WTC11 (cell line): ENCODE data around the gene AGA.

ENCODE experiments used
- CREB1 ChIP-seq: sonication (generic); formaldehyde crosslinking; IDR thresholded peaks from 2 replicates; pipeline ENCODE4 v1.8.0; 2023; ENCODE audit warnings: mild to moderate bottlenecking, missing genetic modification reagents
- FOXJ3 ChIP-seq: sonication (generic); formaldehyde crosslinking; IDR thresholded peaks from 2 replicates; pipeline ENCODE4 v1.9.0; 2021; ENCODE audit warnings: missing genetic modification reagents, mild to moderate bottlenecking, borderline replicate concordance
- RELA ChIP-seq: sonication (generic); formaldehyde crosslinking; IDR thresholded peaks from 2 replicates; pipeline ENCODE4 v1.8.1; 2022; ENCODE audit warnings: missing genetic modification reagents, mild to moderate bottlenecking, borderline replicate concordance
- ZNF138 ChIP-seq: sonication (generic); formaldehyde crosslinking; conservative IDR thresholded peaks from 2 replicates; pipeline ENCODE4 v1.8.1; 2022; ENCODE audit warnings: mild to moderate bottlenecking, moderate library complexity, missing genetic modification reagents
- TF ChIP-seq, protein P1 (sequence below): sonication (generic); formaldehyde crosslinking; IDR thresholded peaks from 2 replicates; pipeline ENCODE4 v1.8.1; 2022; ENCODE audit warnings: mild to moderate bottlenecking, missing genetic modification reagents, moderate library complexity, borderline replicate concordance
- TF ChIP-seq, protein P2 (sequence below): sonication (generic); formaldehyde crosslinking; IDR thresholded peaks from 2 replicates; pipeline ENCODE4 v1.8.0; 2022; ENCODE audit warnings: mild to moderate bottlenecking, missing genetic modification reagents
- TF ChIP-seq, protein P3 (sequence below): sonication (generic); formaldehyde crosslinking; IDR thresholded peaks from 2 replicates; pipeline ENCODE4 v1.8.1; 2023; ENCODE audit warnings: mild to moderate bottlenecking, missing genetic modification reagents, moderate library complexity
- TF ChIP-seq, protein P4 (sequence below): fragments of 200-600 bp; IDR thresholded peaks from 2 replicates; pipeline ENCODE4 v1.8.0; 2022; ENCODE audit warnings: antibody characterized with exemption
- TF ChIP-seq, protein P5 (sequence below): sonication (generic); formaldehyde crosslinking; IDR thresholded peaks from 2 replicates; pipeline ENCODE4 v1.8.1; 2022; ENCODE audit warnings: low read depth, mild to moderate bottlenecking, moderate library complexity, missing genetic modification reagents, borderline replicate concordance
- TF ChIP-seq, protein P6 (sequence below): sonication (generic); formaldehyde crosslinking; IDR thresholded peaks from 2 replicates; pipeline ENCODE4 v1.8.1; 2023; ENCODE audit warnings: mild to moderate bottlenecking, moderate library complexity, missing genetic modification reagents

DNA sequence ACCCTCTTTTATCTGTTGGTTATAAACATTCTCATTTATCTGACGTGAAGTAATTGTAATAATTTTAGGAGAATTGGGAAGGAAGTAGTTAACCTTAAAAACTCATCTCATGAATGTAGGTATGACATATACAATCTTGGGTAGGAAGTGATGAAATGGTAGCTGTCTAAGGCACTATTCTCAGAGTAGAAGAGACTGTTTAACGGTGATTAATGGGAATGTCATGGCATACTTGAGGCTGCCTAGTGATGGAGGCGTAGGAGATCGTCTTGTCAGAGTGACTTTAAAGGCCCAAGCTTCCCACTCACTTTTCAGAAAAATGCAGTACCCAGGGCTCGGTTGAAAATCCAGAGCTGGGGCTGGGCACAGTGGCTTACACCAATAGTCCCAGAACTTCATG, 19.4 kb upstream of the AGA start:
- TF ChIP-seq CREB1: no peak
- TF ChIP-seq, protein P1, sequence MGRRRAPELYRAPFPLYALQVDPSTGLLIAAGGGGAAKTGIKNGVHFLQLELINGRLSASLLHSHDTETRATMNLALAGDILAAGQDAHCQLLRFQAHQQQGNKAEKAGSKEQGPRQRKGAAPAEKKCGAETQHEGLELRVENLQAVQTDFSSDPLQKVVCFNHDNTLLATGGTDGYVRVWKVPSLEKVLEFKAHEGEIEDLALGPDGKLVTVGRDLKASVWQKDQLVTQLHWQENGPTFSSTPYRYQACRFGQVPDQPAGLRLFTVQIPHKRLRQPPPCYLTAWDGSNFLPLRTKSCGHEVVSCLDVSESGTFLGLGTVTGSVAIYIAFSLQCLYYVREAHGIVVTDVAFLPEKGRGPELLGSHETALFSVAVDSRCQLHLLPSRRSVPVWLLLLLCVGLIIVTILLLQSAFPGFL (CRISPR knock-in tag): no peak
- TF ChIP-seq, protein P2, sequence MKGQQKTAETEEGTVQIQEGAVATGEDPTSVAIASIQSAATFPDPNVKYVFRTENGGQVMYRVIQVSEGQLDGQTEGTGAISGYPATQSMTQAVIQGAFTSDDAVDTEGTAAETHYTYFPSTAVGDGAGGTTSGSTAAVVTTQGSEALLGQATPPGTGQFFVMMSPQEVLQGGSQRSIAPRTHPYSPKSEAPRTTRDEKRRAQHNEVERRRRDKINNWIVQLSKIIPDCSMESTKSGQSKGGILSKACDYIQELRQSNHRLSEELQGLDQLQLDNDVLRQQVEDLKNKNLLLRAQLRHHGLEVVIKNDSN (CRISPR knock-in tag): no peak
- no peak for TF ChIP-seq RELA (CRISPR knock-in tag)
- TF ChIP-seq, protein P3, sequence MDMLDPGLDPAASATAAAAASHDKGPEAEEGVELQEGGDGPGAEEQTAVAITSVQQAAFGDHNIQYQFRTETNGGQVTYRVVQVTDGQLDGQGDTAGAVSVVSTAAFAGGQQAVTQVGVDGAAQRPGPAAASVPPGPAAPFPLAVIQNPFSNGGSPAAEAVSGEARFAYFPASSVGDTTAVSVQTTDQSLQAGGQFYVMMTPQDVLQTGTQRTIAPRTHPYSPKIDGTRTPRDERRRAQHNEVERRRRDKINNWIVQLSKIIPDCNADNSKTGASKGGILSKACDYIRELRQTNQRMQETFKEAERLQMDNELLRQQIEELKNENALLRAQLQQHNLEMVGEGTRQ: no peak
- TF ChIP-seq, protein P4, sequence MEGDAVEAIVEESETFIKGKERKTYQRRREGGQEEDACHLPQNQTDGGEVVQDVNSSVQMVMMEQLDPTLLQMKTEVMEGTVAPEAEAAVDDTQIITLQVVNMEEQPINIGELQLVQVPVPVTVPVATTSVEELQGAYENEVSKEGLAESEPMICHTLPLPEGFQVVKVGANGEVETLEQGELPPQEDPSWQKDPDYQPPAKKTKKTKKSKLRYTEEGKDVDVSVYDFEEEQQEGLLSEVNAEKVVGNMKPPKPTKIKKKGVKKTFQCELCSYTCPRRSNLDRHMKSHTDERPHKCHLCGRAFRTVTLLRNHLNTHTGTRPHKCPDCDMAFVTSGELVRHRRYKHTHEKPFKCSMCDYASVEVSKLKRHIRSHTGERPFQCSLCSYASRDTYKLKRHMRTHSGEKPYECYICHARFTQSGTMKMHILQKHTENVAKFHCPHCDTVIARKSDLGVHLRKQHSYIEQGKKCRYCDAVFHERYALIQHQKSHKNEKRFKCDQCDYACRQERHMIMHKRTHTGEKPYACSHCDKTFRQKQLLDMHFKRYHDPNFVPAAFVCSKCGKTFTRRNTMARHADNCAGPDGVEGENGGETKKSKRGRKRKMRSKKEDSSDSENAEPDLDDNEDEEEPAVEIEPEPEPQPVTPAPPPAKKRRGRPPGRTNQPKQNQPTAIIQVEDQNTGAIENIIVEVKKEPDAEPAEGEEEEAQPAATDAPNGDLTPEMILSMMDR: no peak
- TF ChIP-seq, protein P5, sequence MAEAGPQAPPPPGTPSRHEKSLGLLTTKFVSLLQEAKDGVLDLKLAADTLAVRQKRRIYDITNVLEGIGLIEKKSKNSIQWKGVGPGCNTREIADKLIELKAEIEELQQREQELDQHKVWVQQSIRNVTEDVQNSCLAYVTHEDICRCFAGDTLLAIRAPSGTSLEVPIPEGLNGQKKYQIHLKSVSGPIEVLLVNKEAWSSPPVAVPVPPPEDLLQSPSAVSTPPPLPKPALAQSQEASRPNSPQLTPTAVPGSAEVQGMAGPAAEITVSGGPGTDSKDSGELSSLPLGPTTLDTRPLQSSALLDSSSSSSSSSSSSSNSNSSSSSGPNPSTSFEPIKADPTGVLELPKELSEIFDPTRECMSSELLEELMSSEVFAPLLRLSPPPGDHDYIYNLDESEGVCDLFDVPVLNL (CRISPR knock-in tag): no peak
- TF ChIP-seq, protein P6, sequence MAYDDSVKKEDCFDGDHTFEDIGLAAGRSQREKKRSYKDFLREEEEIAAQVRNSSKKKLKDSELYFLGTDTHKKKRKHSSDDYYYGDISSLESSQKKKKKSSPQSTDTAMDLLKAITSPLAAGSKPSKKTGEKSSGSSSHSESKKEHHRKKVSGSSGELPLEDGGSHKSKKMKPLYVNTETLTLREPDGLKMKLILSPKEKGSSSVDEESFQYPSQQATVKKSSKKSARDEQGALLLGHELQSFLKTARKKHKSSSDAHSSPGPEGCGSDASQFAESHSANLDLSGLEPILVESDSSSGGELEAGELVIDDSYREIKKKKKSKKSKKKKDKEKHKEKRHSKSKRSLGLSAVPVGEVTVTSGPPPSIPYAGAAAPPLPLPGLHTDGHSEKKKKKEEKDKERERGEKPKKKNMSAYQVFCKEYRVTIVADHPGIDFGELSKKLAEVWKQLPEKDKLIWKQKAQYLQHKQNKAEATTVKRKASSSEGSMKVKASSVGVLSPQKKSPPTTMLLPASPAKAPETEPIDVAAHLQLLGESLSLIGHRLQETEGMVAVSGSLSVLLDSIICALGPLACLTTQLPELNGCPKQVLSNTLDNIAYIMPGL (CRISPR knock-in tag): no peak
- no peak for TF ChIP-seq ZNF138 (CRISPR knock-in tag)
- TF ChIP-seq FOXJ3 (CRISPR knock-in tag): no peak
